K562 (cell line): ENCODE measurements around the gene AIG1.

Source experiments
- ADNP ChIP-seq: fragments of 200-800 bp; sonication (Bioruptor generic); IDR thresholded peaks from 2 replicates; pipeline ENCODE4 v1.6.1; 2016; ENCODE audit warnings: missing genetic modification characterization, missing compliant biosample characterization
- KAT2B ChIP-seq: IDR thresholded peaks from one replicate; pipeline ENCODE4 v1.6.1; 2012; ENCODE audit warnings: low read depth, mild to moderate bottlenecking, control low read depth, inconsistent platforms, low read length, moderate library complexity
- KLF6 ChIP-seq: fragments of 250-450 bp; sonication (Bioruptor Pico); IDR thresholded peaks from 2 replicates; pipeline ENCODE4 v1.4.0; 2020; ENCODE audit warnings: mild to moderate bottlenecking, moderate library complexity, borderline replicate concordance
- POLR2AphosphoS5 ChIP-seq: IDR thresholded peaks from 2 replicates; pipeline ENCODE4 v1.6.1; 2011; ENCODE audit warnings: mild to moderate bottlenecking, low read depth, low read length, moderate library complexity; ENCODE audit not compliant: control insufficient read depth, insufficient read depth
- STAT5B ChIP-seq: fragments of 250-450 bp; sonication (Bioruptor Pico); IDR thresholded peaks from 2 replicates; pipeline ENCODE4 v1.8.0; 2021; ENCODE audit warnings: mild to moderate bottlenecking, inconsistent platforms
- TF ChIP-seq, protein P1 (sequence below): fragments of 250-450 bp; sonication (Bioruptor Pico); IDR thresholded peaks from 2 replicates; pipeline ENCODE4 v1.8.0; 2021; ENCODE audit warnings: moderate library complexity, mild to moderate bottlenecking, inconsistent platforms
- TF ChIP-seq, protein P2 (sequence below): fragments of 150-350 bp; IDR thresholded peaks from 2 replicates; pipeline ENCODE4 v1.6.1; 2014; ENCODE audit warnings: low read depth, mild to moderate bottlenecking, low read length, borderline replicate concordance
- TF ChIP-seq, protein P3 (sequence below): fragments of 250-450 bp; sonication (Bioruptor Pico); IDR thresholded peaks from 2 replicates; pipeline ENCODE4 v1.9.0; 2021; ENCODE audit warnings: mild to moderate bottlenecking
- TF ChIP-seq, protein P4 (sequence below): fragments of 250-450 bp; sonication (Bioruptor Pico); IDR thresholded peaks from 2 replicates; pipeline ENCODE4 v1.8.0; 2022; ENCODE audit warnings: inconsistent platforms
- TF ChIP-seq, protein P5 (sequence below), 3 experiments: IDR thresholded peaks in 2 of 3; conservative IDR thresholded peaks in 1 of 3; 2 replicates each; pipeline ENCODE4 v1.5.1; 2011 to 2012; ENCODE audit warnings: low read length in 3 of 3, mild to moderate bottlenecking in 3 of 3, control low read depth in 2 of 3, improper control_type of control experiment in 1 of 3, inconsistent platforms in 1 of 3, low read depth in 1 of 3, mixed read lengths in 1 of 3, moderate library complexity in 1 of 3; ENCODE audit not compliant: insufficient read depth in 2 of 3

DNA sequence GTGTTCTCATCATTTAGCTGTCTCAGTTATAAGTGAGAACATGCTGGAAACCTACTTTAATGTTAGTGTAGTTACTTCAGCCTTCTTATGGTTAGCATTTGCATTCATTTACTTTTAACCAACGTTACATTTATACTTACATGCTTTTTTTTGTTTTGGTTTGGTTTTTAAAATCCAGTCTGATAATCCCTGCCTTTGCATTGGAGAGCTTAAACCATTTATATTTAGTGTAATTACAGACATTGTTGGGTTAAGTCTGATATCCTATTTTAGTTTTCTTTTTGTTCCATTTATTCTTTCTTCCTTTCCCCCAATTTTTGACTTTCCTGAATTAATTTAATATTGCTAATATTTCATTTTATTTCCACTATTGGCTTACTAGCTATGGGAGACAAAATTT, 70.2 kb downstream of the AIG1 start:
- TF ChIP-seq, protein P1, sequence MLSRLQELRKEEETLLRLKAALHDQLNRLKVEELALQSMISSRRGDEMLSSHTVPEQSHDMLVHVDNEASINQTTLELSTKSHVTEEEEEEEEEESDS (CRISPR knock-in tag): no peak
- no peak for TF ChIP-seq STAT5B (CRISPR knock-in tag)
- TF ChIP-seq, protein P2, sequence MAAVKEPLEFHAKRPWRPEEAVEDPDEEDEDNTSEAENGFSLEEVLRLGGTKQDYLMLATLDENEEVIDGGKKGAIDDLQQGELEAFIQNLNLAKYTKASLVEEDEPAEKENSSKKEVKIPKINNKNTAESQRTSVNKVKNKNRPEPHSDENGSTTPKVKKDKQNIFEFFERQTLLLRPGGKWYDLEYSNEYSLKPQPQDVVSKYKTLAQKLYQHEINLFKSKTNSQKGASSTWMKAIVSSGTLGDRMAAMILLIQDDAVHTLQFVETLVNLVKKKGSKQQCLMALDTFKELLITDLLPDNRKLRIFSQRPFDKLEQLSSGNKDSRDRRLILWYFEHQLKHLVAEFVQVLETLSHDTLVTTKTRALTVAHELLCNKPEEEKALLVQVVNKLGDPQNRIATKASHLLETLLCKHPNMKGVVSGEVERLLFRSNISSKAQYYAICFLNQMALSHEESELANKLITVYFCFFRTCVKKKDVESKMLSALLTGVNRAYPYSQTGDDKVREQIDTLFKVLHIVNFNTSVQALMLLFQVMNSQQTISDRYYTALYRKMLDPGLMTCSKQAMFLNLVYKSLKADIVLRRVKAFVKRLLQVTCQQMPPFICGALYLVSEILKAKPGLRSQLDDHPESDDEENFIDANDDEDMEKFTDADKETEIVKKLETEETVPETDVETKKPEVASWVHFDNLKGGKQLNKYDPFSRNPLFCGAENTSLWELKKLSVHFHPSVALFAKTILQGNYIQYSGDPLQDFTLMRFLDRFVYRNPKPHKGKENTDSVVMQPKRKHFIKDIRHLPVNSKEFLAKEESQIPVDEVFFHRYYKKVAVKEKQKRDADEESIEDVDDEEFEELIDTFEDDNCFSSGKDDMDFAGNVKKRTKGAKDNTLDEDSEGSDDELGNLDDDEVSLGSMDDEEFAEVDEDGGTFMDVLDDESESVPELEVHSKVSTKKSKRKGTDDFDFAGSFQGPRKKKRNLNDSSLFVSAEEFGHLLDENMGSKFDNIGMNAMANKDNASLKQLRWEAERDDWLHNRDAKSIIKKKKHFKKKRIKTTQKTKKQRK: no peak
- TF ChIP-seq, protein P3, sequence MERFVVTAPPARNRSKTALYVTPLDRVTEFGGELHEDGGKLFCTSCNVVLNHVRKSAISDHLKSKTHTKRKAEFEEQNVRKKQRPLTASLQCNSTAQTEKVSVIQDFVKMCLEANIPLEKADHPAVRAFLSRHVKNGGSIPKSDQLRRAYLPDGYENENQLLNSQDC: no peak
- no peak for TF ChIP-seq KLF6 (CRISPR knock-in tag)
- no peak for TF ChIP-seq ADNP (tag)
- no peak for TF ChIP-seq POLR2AphosphoS5
- TF ChIP-seq, protein P4, sequence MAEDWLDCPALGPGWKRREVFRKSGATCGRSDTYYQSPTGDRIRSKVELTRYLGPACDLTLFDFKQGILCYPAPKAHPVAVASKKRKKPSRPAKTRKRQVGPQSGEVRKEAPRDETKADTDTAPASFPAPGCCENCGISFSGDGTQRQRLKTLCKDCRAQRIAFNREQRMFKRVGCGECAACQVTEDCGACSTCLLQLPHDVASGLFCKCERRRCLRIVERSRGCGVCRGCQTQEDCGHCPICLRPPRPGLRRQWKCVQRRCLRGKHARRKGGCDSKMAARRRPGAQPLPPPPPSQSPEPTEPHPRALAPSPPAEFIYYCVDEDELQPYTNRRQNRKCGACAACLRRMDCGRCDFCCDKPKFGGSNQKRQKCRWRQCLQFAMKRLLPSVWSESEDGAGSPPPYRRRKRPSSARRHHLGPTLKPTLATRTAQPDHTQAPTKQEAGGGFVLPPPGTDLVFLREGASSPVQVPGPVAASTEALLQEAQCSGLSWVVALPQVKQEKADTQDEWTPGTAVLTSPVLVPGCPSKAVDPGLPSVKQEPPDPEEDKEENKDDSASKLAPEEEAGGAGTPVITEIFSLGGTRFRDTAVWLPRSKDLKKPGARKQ (CRISPR knock-in tag): no peak
- TF ChIP-seq, protein P5, sequence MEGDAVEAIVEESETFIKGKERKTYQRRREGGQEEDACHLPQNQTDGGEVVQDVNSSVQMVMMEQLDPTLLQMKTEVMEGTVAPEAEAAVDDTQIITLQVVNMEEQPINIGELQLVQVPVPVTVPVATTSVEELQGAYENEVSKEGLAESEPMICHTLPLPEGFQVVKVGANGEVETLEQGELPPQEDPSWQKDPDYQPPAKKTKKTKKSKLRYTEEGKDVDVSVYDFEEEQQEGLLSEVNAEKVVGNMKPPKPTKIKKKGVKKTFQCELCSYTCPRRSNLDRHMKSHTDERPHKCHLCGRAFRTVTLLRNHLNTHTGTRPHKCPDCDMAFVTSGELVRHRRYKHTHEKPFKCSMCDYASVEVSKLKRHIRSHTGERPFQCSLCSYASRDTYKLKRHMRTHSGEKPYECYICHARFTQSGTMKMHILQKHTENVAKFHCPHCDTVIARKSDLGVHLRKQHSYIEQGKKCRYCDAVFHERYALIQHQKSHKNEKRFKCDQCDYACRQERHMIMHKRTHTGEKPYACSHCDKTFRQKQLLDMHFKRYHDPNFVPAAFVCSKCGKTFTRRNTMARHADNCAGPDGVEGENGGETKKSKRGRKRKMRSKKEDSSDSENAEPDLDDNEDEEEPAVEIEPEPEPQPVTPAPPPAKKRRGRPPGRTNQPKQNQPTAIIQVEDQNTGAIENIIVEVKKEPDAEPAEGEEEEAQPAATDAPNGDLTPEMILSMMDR (IDR thresholded peaks at IDR 0.05 in 2 of 3, conservative IDR thresholded peaks at IDR 0.05 in 1 of 3; ENCODE audit: insufficient read depth in 2 of 3, low read depth in 1 of 3, low read length in 3 of 3): no peak
- TF ChIP-seq KAT2B: no peak
